Raji (cell line): ENCODE results near the gene MTRF1.

ENCODE experiments used
- POLR2A ChIP-seq: IDR thresholded peaks from 2 replicates; pipeline ENCODE4 v1.6.1; 2011; ENCODE audit warnings: low read depth, low read length, control low read depth; ENCODE audit not compliant: insufficient read depth

MTRF1 gene

DNA sequence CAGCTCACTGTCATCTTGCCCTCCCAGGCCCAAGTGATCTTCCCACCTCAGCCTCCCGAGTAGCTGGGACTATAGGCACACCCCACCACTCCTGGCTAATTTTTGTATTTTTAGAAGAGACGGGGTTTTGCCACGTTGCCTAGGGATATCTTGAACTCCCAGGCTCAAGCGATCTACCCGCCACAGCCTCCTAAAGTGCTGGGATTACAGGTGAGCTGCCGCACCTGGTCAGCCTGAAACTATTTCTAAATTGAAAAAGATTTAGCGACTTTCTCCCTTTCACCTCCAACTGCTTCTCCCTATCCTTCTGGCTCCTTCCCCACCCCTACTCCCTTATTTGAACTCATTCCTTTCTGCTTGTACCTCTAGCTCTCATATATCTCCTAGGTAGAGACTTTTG, 27.9 kb upstream of the MTRF1 start:
- TF ChIP-seq POLR2A, result no peak

DNA sequence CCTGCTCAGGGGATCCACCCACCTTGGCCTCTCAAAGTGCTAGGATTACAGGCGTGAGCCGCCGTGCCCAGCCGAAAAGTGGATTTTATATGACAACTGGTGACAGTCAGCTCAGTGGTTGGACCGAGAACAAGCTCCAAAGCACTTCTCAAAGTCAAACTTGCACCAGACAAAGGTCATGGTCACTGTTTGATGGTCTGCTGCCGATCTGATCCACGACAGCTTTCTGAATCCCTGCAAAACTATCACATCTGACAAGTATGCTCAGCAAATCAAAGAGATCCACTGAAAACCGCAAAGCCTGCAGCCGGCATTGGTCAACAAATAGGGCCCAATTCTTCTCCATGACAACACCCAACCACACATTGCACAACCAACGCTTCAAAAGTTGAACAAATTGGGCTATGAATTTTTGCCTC, 26.1 kb upstream of the MTRF1 start:
- no peak for TF ChIP-seq POLR2A

DNA sequence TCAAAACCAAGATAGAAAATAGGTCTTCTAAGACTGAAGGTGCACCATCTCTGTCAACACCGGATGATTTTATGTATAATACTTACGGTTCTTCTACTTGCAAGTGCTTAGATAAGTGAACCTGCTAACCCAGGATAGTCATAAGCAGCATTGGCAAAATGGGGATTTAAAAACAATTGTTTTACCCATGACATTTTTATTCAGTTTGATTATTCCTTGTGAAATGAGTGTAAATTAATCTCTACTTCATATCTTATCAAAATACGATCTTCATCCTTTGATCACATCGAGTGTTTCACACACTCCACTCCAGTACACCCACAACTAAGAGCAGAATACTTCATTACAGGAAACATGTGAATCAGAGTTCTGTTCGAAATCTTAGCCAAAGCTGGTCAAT, 23.0 kb upstream of the MTRF1 start:
- no peak for TF ChIP-seq POLR2A

DNA sequence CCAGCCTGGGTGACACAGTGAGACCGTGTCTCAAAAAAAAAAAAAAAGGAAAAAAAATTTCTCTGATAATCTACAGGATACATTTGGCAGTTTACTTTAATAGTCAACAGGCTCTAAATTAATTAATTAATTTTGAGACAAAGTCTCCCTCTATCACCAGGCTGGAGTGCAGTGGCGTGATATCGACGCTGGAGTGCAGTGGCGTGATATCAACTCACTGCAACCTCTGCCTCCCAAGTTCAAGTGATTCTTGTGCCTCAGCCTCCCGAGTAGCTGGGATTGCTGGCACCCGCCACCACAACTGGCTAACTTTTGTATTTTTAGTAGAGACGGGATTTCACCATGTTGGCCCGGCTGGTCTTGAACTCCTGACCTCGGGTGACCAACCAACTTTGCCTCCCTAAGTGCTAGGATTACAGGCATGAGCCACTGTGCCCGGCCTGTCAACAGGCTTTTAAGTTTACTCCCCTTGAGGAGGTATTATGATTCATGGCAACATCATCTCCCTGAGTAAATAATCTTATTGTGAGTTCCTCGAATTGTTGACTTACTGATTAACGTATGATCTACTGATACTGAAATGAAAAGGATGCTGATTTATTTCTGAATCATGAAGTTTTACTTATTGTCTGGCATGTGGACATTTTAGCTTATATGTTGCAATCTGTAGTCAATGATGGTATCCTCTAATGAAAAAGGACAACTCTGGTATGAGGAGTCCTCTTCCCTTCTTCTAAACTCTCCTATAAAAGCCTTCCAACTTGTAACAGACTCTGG, 21.3 kb upstream of the MTRF1 start:
- no peak for TF ChIP-seq POLR2A

DNA sequence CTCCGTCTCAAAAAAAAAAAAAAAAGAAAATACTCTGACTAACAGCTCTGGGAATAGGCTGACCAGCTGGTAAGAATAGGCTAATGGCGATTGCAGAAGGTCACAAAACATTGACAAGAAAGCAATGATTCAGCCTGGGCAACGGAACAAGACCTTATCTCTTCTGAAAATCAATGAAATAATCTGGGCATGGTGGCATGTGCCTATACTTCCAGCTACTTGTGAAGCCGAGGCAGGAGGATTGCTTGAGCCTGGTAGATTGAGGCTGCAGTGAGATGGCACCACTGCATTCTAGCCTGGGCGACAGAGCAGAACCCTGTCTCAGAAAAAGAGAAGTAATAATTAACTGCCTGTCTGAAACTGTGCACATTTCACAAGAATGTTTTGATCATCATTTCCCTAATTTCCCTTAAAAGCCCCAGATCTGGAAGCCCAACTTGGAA, 18.8 kb upstream of the MTRF1 start:
- no peak for TF ChIP-seq POLR2A

DNA sequence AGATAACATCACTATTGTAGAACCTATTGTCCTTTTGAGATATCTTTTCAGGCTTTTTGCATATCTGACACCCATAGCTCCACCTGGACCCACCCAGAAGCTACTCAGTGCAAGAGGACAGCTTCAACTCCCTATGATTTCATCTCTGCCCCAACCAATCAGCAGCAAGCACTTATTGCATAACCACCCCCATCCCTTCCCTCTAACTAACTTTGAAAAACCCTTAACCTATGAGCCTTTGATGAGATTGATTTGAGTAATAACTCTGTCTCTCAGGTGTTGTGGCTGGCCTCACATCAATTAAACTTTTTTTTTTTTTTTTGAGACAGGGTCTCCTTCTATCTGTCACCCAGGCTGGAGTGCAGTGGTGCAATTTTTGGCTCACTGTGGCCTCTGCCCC, 13.4 kb upstream of the MTRF1 start:
- no peak for TF ChIP-seq POLR2A

DNA sequence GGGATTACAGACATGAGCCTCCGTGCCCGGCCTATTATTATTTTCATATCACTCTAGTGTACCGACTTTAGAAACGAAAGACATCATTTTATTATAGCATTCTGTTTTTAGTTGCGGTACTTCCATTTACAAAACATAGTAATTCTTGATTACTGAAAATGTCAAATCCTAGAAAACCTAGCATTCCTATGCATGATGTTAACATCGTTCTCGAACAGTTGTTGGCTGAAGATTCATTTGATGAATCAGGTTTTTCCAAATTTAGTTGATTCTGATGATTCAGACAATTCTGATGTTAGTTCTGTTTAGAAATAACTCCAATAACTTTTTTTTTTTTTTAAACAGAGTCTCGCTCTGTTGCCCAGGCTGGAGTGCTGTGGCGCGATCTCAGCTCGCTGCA, 11.5 kb upstream of the MTRF1 start:
- no peak for TF ChIP-seq POLR2A

DNA sequence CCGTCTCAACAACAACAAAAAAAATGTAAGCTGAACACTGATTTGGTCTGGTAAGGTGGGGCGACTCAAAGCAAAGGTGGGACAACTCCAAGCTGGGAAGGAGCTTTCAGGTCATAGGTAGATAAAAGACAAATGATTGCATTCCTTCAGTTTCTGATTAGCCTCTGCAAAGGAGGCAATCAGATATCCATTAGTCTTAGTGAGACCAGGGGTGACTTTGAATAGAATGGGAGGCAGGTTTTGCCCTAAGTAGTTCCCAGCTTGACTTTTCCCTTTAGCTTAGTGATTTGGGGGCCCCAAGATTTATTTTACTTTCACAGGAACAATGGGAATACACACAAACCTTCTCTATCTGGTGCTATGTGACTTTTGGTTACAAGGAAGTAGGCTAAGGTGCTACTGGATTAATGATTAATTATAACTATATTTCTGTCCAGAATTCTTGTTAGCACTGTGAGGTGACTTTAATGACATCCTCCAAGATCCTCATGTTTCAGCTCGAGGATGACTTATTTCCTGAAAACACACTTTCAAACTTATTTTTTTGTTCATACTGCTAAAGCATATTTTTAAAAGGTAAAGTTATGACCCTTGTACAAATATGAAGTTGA, 10.6 kb upstream of the MTRF1 start:
- no peak for TF ChIP-seq POLR2A

DNA sequence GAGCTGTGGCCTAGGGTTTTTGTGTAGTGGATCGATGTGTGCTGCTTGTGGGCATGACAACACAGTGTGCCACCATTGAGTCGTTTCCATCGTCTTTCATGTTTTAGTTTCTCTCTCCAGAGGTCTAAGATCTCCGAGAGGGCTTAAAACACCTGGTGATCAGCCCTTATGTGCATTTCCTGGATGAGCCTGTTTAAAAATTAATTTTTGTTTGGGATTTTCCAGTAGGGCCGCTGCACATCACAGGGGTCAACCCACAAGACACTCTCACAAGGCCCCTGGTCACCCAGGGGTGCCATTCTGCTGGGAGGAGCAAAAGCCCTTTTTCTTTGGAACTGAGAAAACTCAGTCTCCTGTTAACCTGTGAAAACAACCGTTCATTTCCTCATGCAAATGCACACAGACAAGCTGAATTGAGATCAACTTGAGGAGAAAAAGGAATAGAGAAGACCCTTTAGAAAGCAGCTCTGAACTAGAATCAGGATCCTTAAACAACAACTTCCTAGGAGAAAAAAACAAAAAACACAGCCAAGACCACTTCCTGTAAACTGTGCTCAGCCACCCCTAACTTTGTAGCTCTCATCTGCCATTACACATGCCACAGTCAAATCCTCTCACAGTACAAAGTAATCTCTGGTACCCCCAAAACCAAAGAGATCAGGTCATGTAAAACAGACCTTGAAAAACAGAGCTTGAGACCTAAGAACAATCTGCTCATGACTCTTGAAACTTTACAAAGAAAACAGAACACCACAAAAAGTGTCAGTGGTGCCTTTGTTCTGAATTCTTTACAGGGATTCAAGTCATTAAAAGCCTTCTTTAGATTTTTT, 8.3 kb upstream of the MTRF1 start:
- no peak for TF ChIP-seq POLR2A

DNA sequence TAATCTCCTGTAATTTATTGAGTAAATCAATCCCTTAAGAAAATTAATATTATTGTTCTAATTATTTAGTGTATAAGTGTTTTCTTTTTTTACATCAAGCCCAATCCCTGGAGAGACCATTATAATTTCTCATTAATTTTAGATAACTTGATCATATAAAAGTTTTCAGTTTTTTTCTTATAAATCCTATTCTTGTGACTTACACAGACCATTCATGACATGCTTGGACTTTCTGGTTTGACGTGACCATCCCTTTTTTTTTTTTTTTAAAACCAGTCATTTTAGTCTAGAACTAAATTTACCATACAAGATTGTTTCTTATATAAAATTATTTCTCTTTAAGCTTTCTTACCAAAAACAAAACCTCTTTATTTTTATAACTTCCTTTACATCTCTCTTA, 5.4 kb upstream of the MTRF1 start:
- TF ChIP-seq POLR2A, result no peak

DNA sequence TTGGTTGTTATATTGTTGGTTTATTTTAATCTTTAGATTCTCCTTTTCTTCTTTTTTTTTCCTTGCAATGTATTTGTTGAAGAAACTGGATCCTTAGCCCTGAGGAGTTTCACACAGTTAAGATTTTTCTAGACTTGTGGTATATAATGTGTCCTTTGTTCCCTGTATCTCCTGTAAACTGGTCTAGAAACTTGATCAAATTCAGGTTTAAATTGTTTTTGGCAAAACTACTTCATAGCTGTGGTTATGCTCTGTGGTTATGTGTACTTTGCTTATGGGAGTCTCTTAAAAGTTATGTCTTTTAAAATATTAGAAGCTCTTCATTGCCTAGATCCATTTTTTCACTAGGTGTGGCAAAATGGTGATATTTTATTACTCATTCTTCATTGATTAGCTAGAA, 3.7 kb upstream of the MTRF1 start:
- no peak for TF ChIP-seq POLR2A

DNA sequence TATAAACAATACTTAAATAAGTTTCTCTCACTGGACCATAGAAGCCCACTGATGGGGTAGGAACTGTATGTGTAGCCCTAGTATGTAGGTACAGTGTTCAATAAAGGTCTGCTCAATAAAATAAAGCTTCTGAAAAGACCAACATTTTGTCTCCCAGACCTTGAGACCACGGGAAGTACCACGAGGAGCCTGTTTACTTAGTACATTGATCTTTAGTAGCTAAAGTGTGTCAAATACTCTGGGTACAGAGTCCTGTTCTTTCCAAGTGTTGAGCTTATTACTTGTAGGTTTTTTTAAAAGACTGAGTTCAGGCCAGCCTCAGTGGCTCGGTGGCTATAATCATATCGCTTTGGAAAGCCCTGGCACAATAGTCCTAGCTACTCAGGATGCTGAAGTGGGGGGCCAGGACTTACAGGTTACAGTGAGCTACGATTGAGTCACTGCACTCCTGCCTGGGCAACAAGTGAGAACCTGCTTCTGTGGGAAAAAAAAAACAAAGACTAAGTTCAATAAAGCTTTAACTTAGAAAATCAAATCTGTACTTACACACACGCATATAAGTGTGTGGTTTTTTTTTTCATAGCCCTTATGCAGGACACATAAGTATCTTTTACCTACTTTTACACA, 3.4 kb downstream of the MTRF1 start:
- TF ChIP-seq POLR2A, result no peak

DNA sequence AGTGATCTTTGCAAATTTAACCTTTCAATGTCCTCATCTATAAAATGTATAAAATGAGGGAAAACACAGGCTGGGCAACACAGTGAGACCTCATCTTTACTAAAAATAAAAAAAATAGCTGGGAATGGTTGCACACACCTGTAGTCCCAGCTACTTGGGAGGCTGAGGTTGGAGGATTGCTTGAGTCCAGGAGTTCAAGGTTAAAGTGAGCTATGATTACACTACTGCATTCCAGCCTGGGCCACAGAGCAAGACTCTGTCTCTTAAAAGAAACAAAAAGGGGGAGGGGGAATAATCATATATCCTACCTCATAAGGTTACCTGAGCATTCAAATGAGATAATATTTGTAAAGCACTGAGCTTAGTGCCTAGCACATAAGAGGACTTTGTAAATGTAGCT, 5.8 kb downstream of the MTRF1 start:
- no peak for TF ChIP-seq POLR2A

DNA sequence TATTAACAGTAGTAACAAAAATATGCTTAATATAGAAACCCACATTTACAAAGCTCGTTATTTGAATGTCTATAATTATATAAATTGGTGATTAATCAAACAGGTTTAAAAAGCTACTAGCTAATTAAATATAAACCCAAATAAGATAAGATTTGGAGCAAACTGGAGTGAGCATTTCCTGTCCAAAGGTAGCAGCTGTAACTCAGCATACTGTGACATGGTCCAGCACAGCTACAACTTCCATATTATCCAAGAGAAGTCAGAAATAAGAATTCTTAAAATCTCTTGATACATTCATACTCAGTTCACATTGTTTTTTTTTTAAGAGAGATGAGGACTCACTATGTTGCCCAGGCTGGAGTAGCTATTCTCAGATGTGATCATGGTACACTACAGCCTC, 8.5 kb downstream of the MTRF1 start:
- TF ChIP-seq POLR2A, result no peak

DNA sequence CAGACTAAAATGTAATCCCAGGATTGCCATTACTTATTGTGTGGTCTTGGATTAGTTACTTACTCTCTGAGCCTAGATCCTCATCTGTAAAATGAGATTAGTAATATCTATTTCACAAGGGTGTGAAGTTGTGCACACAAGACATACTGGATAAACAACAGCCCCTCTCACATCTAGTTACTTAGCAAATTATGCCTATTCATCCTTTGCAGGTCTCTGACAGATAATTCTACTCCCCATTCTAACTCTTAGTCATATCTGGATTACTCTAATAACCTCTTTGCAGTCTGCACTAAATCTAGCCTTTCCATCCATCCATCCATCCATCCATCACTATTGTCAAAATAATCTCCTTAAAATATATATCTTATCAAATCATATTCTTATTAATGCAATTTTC, 12.4 kb downstream of the MTRF1 start:
- no peak for TF ChIP-seq POLR2A
